Keratinocyte (primary cell): ENCODE measurements around the gene RPL23.

Source experiments
- EZH2 ChIP-seq: IDR thresholded peaks from one replicate; pipeline ENCODE4 v1.6.1; 2012; ENCODE audit warnings: inconsistent platforms, mild to moderate bottlenecking, low read length, moderate library complexity
- TF ChIP-seq, protein P1 (sequence below), 3 experiments: IDR thresholded peaks in 1 of 3; conservative IDR thresholded peaks in 1 of 3; optimal IDR thresholded peaks in 1 of 3; 2 replicates in 2 of 3; 3 replicates in 1 of 3; pipeline versions ENCODE3 to v1.5.1; 2011; ENCODE audit warnings: low read length in 3 of 3, mild to moderate bottlenecking in 3 of 3, moderate library complexity in 2 of 3, control low read depth in 1 of 3, inconsistent platforms in 1 of 3; ENCODE audit not compliant: insufficient read depth in 2 of 3; ENCODE audit errors: extremely low read depth in 1 of 3

GRCh38 chr17:38850374-38850773 is 3.1 kb downstream of the RPL23 start:
- TF ChIP-seq, protein P1, sequence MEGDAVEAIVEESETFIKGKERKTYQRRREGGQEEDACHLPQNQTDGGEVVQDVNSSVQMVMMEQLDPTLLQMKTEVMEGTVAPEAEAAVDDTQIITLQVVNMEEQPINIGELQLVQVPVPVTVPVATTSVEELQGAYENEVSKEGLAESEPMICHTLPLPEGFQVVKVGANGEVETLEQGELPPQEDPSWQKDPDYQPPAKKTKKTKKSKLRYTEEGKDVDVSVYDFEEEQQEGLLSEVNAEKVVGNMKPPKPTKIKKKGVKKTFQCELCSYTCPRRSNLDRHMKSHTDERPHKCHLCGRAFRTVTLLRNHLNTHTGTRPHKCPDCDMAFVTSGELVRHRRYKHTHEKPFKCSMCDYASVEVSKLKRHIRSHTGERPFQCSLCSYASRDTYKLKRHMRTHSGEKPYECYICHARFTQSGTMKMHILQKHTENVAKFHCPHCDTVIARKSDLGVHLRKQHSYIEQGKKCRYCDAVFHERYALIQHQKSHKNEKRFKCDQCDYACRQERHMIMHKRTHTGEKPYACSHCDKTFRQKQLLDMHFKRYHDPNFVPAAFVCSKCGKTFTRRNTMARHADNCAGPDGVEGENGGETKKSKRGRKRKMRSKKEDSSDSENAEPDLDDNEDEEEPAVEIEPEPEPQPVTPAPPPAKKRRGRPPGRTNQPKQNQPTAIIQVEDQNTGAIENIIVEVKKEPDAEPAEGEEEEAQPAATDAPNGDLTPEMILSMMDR (optimal IDR thresholded peaks at IDR 0.05 in 1 of 3, IDR thresholded peaks at IDR 0.05 in 1 of 3, conservative IDR thresholded peaks at IDR 0.05 in 1 of 3; ENCODE audit: extremely low read depth in 1 of 3, insufficient read depth in 2 of 3, low read length in 3 of 3) = no peak
- TF ChIP-seq EZH2 = no peak
